Stimulated activated CD8-positive, alpha-beta memory T cell treated with anti-CD3 and anti-CD28 coated beads, Interleukin-2, amount 100 ng/mL, for 48 hours (primary cell): ENCODE measurements around the gene TBC1D17.
"Not testable (repeated sequence)": the region's sequence is repeated elsewhere in the genome, so short reads cannot be mapped to it uniquely, and the experiment has no call there.

Experiments used
- DNase-seq, 2 donors: peaks; one replicate each; pipeline ENCODE4 v3.0.0-alpha.2; 2020; ENCODE audit warnings: low read depth in 2 of 2

TBC1D17 gene

DNA sequence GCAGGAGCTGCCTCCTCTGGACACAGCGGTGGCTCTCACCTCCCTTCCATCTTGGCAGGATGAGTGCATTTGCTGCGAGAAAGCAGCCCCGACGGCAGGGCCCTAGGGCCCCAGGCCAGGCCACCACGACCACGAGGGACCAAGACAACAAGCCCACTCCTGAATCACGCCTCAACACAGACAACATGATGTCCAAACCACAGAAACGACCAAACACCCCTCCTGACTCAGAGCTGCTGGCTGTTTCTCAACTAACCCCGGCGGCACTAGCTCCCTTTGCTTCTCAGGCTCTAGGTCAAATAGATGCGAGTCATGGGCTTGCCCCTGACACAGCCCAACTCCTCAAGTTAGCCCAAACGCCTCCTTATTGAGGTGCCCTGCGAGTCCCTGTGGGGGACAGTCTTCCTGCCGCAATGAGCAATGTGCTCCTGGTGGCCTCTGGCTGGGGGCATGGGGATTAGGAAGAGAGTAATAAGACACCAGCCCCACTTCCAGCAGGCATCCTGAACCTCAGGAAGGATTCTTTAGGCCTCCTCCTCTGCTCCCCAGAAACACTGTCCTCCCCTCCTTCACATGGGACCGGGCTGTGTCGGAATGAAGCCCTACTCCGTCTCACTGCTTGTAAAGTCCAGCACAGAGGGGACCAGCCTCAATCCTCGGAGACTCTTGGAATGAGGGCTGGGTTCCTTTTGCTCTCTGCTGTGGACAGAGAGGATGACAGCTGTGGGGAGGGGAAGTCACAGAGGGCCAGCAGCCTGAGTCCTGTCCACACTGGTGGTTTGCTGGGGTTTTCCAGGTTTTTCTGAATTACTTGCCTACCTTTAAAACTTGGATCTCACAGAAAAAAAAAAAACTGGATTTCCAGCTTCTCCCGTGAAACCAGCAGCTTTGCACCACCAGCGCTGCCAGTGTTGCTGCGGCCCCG, 44.6 kb downstream of the TBC1D17 start:
- no peak for DNase-seq

DNA sequence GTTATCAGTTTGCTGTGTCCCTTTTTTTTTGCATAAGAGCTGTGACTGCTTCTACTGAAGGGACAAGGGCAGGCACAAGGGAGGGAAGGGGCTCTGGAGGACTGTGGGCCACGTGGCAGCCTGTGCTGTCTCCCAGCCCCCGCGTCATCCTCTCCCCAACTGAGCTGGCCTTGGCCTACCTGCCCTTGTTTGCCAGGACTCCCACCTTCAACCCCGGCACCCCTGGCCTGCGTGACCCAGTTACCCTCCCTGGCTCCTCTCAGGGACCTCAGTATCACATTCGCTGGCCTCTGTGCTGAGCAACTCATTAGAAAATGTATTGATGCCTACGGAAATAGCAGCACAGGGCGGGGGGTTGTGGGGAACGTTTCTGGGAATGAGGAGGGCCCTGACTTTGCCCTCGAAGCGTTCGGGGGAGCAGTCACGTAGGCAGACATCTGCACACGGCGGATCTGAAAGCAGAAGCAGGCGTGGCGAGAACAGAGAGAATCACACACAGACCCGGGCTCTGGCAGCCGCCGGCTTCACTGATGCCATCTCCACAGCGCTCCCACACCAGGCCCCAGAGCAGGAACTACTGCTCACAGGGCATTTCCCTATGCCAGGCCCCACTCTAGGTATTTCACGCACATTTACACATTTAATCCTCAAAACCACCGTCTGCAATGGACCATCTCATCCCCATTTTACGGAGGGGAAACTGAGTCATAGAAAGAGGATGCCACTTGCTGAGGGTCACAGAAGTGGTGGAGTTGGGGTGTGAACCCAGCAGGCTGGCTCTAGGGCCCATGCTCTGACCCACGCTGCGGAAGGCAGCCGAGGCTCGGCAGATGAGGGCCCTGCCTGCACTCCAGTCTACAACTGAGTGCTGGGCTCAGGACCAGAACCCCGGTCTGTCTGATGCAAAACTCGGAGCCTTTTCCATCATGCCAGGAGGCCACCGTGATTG, 45.8 kb downstream of the TBC1D17 start:
- no peak for DNase-seq

DNA sequence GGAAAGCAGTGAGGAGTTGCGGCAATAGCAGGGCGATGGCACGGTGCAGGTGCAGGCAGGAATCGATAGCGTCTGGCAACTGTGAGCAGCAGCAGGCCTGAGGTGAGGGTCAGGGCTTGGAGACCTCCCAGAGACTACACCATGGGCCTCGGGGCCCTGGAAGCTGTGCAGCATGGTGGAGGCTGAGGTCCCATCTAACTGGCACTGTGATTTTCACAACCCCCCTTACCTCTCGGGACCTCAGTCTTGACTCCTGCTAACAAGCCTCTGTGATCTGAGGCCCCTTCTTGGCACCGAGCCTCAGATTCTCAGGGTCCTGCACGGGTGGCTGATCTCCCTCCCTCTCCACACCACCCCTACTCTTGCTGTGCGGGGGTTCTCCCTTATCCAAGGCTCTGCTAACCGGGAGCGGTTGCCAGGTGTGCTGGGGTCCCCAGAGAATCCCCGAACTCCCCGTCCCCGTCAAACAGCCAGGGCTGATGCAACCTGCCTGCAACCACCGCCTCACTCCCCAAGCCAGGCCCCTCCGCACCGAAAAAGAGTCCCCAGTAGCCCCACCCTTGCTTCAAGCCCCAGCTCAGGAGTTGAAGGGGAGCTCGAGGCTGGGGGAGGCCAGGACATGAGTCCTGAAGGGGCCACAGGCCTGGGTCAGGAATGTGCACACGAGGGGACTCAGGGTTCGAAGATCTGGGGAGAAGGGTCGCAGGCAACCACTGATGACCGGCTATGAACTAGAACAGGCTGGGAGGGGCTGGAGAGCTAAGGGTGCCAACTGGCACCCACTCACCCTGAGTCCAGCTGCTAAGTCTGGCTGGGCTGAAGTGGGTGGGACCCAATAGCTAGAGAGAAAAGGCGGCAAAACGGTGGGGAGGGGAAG, 46.7 kb downstream of the TBC1D17 start:
- no peak for DNase-seq

DNA sequence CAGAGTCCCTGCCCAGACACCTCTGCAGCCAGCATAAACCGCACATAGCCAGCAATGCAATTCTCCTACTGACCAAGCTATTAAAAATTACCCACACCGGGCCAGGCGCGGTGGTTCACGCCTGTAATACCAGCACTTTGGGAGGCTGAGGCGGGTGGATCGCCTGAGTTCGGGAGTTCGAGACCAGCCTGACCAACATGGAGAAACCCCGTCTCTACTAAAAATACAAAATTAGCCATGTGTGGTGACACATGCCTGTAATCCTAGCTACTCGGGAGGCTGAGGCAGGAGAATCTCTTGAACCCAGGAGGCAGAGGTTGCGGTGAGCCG, 47.3 kb downstream of the TBC1D17 start:
- DNase-seq = not testable (repeated sequence)

GRCh38 chr19:49925486-49925885, 48.0 kb downstream of the TBC1D17 start:
- DNase-seq = no peak

- DNase-seq = no peak
These were observed 49.0 kb downstream of the TBC1D17 start for GRCh38 chr19:49926515-49926914.

DNA sequence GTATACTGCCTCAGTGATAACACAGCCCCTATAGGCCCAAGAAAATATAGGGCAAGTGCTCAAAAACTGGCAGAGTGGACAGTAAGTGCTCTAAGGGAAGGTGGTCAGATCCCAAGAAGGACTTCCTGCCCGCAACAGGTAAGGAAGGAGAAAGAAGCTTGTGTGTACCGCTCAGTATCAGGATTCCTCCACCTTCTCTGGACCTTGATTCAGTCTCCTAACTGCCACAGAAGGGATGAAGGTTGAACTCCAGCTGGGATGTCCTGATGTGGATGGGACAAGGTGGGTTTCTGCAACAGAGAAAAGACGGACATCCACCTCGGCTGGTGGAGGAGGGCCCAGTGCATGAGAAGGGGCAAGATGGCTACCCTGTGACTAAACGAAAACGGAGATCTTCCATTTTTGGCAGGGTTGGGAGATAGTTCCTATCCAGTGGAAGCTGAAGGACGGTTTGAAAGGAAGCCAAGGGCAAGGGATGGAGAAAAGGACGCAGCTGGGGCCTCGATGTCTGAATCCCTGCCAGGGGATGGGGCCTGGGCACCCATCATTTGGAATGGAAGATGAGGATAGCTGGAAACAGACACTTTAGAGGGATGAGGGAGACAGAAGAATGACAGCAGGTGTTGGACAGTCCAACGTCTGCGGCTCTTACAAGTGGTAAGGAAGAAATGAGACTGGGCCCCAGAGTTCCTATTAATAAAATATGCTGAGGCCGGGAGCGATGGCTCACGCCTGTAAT, 50.2 kb downstream of the TBC1D17 start:
- DNase-seq = no peak

- peak; percentile 92 to 95 for DNase-seq
These were observed 51.7 kb downstream of the TBC1D17 start, which contains the start of the genes ATF5 and NUP62 for GRCh38 chr19:49929121-49929610. TSS of gene ATF5 (plus strand) at chr19:49929205. CDS start at chr19:49930851, 1,646 bp downstream. TSS of gene NUP62 (minus strand) at chr19:49929504. CDS start at chr19:49909807, 19,697 bp downstream.

- peak; percentile 77 to 88 for DNase-seq
These were observed 52.3 kb downstream of the TBC1D17 start for GRCh38 chr19:49929611-49930482.

GRCh38 chr19:49930483-49931011, 53.0 kb downstream of the TBC1D17 start:
- DNase-seq = no peak

GRCh38 chr19:49931293-49932040, 54.0 kb downstream of the TBC1D17 start:
- DNase-seq = no peak

- DNase-seq = no peak
These were observed 54.5 kb downstream of the TBC1D17 start for GRCh38 chr19:49932041-49932451.

DNA sequence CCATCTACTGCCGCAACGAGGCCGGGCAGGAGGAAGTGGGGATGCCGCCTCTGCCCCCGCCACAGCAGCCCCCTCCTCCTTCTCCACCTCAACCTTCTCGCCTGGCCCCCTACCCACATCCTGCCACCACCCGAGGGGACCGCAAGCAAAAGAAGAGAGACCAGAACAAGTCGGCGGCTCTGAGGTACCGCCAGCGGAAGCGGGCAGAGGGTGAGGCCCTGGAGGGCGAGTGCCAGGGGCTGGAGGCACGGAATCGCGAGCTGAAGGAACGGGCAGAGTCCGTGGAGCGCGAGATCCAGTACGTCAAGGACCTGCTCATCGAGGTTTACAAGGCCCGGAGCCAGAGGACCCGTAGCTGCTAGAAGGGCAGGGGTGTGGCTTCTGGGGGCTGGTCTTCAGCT, 55.2 kb downstream of the TBC1D17 start:
- DNase-seq = no peak

DNA sequence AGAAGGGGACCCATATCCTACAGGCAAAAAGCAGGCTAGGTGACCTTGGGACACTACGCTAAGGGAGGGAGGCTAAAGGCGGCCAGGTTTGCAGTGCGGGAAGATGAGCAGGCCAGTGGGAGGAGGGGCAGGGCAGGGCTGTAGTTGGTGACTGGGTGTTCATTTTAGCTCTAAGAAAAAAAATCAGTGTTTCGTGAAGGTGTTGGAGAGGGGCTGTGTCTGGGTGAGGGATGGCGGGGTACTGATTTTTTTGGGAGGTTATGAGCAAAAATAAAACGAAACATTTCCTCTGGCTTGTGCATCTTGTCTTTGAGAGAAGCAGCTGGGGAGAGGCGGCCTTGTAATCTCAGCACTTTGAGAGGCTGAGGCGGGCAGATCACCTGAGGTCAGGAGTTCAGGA, 56.1 kb downstream of the TBC1D17 start:
- DNase-seq = no peak

DNA sequence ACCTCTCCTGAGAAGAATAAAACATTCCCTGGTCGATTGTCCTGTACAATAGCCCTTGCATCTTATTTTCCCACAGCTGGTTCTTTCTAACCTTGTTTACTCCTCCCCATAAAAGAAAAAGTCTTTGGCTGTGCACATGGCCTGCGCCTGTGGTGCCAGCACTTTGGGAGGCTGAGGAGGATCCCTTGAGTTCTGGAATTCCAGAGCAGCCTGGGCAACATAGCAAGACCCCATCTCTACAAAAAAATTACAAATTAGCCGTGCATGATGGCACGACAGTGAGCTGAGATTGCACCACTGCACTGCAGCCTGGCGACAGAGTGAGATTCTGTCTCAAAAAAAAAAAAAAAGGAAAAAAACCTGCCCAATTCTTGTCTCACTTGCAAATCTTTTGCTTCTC, 59.0 kb downstream of the TBC1D17 start:
- no peak for DNase-seq

GRCh38 chr19:49937750-49938381, 60.4 kb downstream of the TBC1D17 start:
- DNase-seq = peak; percentile 72
